ENCODE measurements around the gene MLF2.
"Not testable (repeated sequence)": the region's sequence is repeated elsewhere in the genome, so short reads cannot be mapped to it uniquely, and the experiment has no call there.

Gene MLF2

GRCh38 chr12:6765048-6765633, 12.2 kb upstream of the MLF2 start:
- DNase-seq (ENCODE audit: low spot score): no peak

- DNase-seq (ENCODE audit: low spot score): peak; percentile 68
Observed at GRCh38 chr12:6764011-6764828, 11.3 kb upstream of the MLF2 start.

- DNase-seq (ENCODE audit: low spot score): no peak
Observed at GRCh38 chr12:6763380-6763779, 10.4 kb upstream of the MLF2 start.

GRCh38 chr12:6759741-6760140, 6.8 kb upstream of the MLF2 start:
- no peak for DNase-seq (ENCODE audit: low spot score)

- DNase-seq (ENCODE audit: low spot score): no peak
Observed at GRCh38 chr12:6758506-6759095, 5.7 kb upstream of the MLF2 start.

- no peak for DNase-seq (ENCODE audit: low spot score)
Observed at GRCh38 chr12:6757028-6757690, 4.2 kb upstream of the MLF2 start.

GRCh38 chr12:6754411-6754810, 1.5 kb upstream of the MLF2 start:
- no peak for DNase-seq (ENCODE audit: low spot score)

GRCh38 chr12:6753772-6754356, 923 bp upstream of the MLF2 start:
- DNase-seq (ENCODE audit: low spot score): no peak

GRCh38 chr12:6752167-6752920, 597 bp downstream of the MLF2 start:
- DNase-seq (ENCODE audit: low spot score): no peak

GRCh38 chr12:6751767-6752166, 1.2 kb downstream of the MLF2 start:
- DNase-seq (ENCODE audit: low spot score): no peak

GRCh38 chr12:6750506-6750905, 2.4 kb downstream of the MLF2 start:
- DNase-seq (ENCODE audit: low spot score): no peak

- DNase-seq (ENCODE audit: low spot score): no peak
Observed at GRCh38 chr12:6748761-6749160, 4.2 kb downstream of the MLF2 start.

- no peak for DNase-seq (ENCODE audit: low spot score)
Observed at GRCh38 chr12:6747216-6747615, 5.7 kb downstream of the MLF2 start.

GRCh38 chr12:6745741-6746525, 7.0 kb downstream of the MLF2 start:
- DNase-seq (ENCODE audit: low spot score): no peak

- DNase-seq (ENCODE audit: low spot score): not testable (repeated sequence)
Observed at GRCh38 chr12:6743300-6743699, 9.6 kb downstream of the MLF2 start.

- DNase-seq (ENCODE audit: low spot score): no peak
Observed at GRCh38 chr12:6742834-6743233, 10.1 kb downstream of the MLF2 start.

- not testable (repeated sequence) for DNase-seq (ENCODE audit: low spot score)
Observed at GRCh38 chr12:6742080-6742479, 10.9 kb downstream of the MLF2 start.

- DNase-seq (ENCODE audit: low spot score): no peak
Observed at GRCh38 chr12:6736754-6737153, 16.2 kb downstream of the MLF2 start.

- DNase-seq (ENCODE audit: low spot score): peak; percentile 60
Observed at GRCh38 chr12:6735448-6736191, 17.3 kb downstream of the MLF2 start.
